Measurements from ENCODE around the gene ST8SIA1. TPM values are rescaled to one million over a fixed set of nuclear protein-coding genes. Genes with fewer than 3 reads are reported as not detected.
"Not testable (repeated sequence)": the region's sequence is repeated elsewhere in the genome, so short reads cannot be mapped to it uniquely, and the experiment has no call there.

Gene ST8SIA1
- total RNA-seq, 1 experiment from 2014 or later: 1.5 TPM

GRCh38 chr12:22172501-22172900 is 162.0 kb downstream of the ST8SIA1 start:
- Histone ChIP-seq H3K36me3 (replicated peaks; ENCODE audit: control insufficient read depth, insufficient read depth, low read length) (no peaks in the 10 kb centered on the region), H3K4me3 (ENCODE audit: insufficient read depth, low read depth, low read length) (no peak overlapping the region), H3K27me3 (ENCODE audit: control insufficient read depth, insufficient read depth, low read length) (no peaks in the 10 kb centered on the region)
- no peak for DNase-seq

DNA sequence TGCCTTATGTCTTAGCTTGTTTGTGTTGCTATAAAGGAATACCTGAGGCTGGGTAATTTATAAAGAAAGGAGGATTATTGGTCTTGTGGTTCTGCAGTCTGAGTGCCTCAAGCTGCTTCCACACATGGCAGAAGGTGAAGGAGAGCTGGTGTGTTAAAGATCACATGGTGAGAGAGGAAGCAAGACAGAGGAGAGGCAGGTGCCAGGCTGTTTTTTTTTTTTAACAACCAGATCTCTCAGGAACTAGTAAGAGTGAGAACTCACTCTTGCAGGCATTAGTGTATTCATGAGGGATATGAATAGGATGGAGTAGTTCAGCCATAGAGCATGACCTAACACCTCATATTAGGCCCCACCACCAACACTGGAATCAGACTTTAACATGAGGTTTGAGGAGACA is 165.1 kb downstream of the ST8SIA1 start:
- no peak for DNase-seq
- H3K4me3 ChIP-seq (ENCODE audit: insufficient read depth, low read depth, low read length): no peak overlapping the region

DNA sequence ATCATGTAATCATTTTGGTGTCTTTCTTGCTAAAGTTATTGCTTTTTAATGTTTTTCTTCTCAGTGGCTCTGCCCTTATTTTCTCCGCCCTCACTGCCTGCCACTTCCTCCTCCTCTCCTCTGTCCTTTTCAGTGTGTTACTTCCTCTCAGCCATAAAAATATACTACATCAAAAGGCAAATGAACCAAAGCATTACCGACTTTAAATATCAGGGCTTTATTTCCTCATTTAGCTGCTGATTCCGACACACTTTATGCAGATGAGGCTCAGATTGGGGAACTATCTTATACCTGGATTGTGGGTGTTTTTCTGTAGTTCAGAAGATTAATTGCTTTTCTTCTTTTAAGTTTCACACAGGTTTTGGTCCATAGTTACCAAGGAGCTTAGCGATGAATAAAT is 170.4 kb downstream of the ST8SIA1 start:
- H3K4me3 ChIP-seq (ENCODE audit: insufficient read depth, low read depth, low read length): no peak overlapping the region
- no peak for DNase-seq
- no peaks in the 10 kb centered on the region for H3K27me3 ChIP-seq (ENCODE audit: control insufficient read depth, insufficient read depth, low read length)
- no peaks in the 10 kb centered on the region for H3K36me3 ChIP-seq (replicated peaks; ENCODE audit: control insufficient read depth, insufficient read depth, low read length)

More for the DNA sequence above, 165.1 kb downstream of the ST8SIA1 start:
- Histone ChIP-seq H3K27me3 (ENCODE audit: control insufficient read depth, insufficient read depth, low read length) (no peaks in the 10 kb centered on the region), H3K36me3 (replicated peaks; ENCODE audit: control insufficient read depth, insufficient read depth, low read length) (no peaks in the 10 kb centered on the region)

DNA sequence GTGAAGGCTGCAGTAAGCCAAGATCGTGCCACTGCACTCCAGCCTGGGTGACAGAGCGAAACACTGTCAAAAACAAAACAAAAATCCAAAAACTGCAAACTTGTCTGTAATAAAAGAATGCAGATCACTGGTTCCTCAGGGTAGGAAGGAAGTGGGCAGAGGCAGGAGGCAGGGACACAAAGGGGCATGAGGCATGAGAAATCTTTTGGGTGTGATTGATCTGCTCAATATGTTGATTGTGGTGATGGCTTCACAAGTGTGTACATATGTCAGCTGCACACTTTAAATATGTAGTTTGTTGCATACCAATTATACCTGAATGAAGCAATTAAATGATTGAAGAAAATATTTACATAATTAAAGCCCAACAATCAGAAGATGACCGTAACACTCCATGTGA is 170.9 kb downstream of the ST8SIA1 start:
- Histone ChIP-seq H3K36me3 (replicated peaks; ENCODE audit: control insufficient read depth, insufficient read depth, low read length) (no peaks in the 10 kb centered on the region), H3K27me3 (ENCODE audit: control insufficient read depth, insufficient read depth, low read length) (no peaks in the 10 kb centered on the region), H3K4me3 (ENCODE audit: insufficient read depth, low read depth, low read length) (no peak overlapping the region)
- DNase-seq: no peak

- no peak for DNase-seq
- no peak overlapping the region for H3K4me3 ChIP-seq (ENCODE audit: insufficient read depth, low read depth, low read length)
- no peaks in the 10 kb centered on the region for H3K36me3 ChIP-seq (replicated peaks; ENCODE audit: control insufficient read depth, insufficient read depth, low read length)
- no peaks in the 10 kb centered on the region for H3K27me3 ChIP-seq (ENCODE audit: control insufficient read depth, insufficient read depth, low read length)
Measured at GRCh38 chr12:22160396-22161003, 174.0 kb downstream of the ST8SIA1 start.

DNA sequence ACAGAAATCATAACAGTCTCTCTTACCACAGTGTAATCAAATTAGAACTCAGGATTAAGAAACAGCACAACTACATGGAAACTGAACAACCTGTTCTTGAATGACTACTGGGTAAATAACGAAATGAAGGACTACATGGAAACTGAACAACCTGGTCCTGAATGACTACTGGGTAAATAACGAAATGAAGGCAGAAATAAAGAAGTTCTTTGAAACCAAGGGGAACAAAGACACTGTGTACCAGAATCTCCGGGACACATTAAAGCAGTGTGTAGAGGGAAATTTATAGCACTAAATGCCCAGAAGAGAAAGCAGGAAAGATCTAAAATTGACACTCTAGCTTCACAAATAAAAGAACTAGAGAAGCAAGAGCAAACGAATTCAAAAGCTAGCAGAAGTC is 185.2 kb downstream of the ST8SIA1 start:
- not testable (repeated sequence) for H3K27me3 ChIP-seq (ENCODE audit: control insufficient read depth, insufficient read depth, low read length); H3K4me3 ChIP-seq (ENCODE audit: insufficient read depth, low read depth, low read length); H3K36me3 ChIP-seq (replicated peaks; ENCODE audit: control insufficient read depth, insufficient read depth, low read length); DNase-seq

- not testable (repeated sequence) for H3K4me3 ChIP-seq (ENCODE audit: insufficient read depth, low read depth, low read length); H3K36me3 ChIP-seq (replicated peaks; ENCODE audit: control insufficient read depth, insufficient read depth, low read length); DNase-seq; H3K27me3 ChIP-seq (ENCODE audit: control insufficient read depth, insufficient read depth, low read length)
Measured at GRCh38 chr12:22146686-22147085, 187.8 kb downstream of the ST8SIA1 start.

Other genes with a start within 250 kb of the ST8SIA1 start
- gene C2CD5, start 209.8 kb upstream of the ST8SIA1 start, total RNA-seq (2014; rRNA removed; shearing (Covaris generic)): 16.2 and 20.1 TPM in 2 replicates